ENCODE measurements around the gene CUTA. TPM values are rescaled to one million over a fixed set of nuclear protein-coding genes. Genes with fewer than 3 reads are reported as not detected.

Gene CUTA
- total RNA-seq, 1 donor from 2014 or later: 384 TPM

- no peak overlapping the region for H3K27ac Mint-ChIP-seq (ENCODE audit: unreplicated experiment)
- H3K36me3 Mint-ChIP-seq (ENCODE audit: unreplicated experiment): no peaks in the 10 kb centered on the region
- TF ChIP-seq, protein P1, sequence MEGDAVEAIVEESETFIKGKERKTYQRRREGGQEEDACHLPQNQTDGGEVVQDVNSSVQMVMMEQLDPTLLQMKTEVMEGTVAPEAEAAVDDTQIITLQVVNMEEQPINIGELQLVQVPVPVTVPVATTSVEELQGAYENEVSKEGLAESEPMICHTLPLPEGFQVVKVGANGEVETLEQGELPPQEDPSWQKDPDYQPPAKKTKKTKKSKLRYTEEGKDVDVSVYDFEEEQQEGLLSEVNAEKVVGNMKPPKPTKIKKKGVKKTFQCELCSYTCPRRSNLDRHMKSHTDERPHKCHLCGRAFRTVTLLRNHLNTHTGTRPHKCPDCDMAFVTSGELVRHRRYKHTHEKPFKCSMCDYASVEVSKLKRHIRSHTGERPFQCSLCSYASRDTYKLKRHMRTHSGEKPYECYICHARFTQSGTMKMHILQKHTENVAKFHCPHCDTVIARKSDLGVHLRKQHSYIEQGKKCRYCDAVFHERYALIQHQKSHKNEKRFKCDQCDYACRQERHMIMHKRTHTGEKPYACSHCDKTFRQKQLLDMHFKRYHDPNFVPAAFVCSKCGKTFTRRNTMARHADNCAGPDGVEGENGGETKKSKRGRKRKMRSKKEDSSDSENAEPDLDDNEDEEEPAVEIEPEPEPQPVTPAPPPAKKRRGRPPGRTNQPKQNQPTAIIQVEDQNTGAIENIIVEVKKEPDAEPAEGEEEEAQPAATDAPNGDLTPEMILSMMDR (IDR thresholded peaks at IDR 0.05; ENCODE audit: partially characterized antibody, unreplicated experiment): no peak
- no peaks in the 10 kb centered on the region for H3K4me1 Mint-ChIP-seq (ENCODE audit: low read depth, unreplicated experiment)
- DNase-seq: no peak
- H3K4me3 Mint-ChIP-seq (ENCODE audit: unreplicated experiment): no peak overlapping the region
- peaks cover 8% of the 10 kb centered on the region for H3K27me3 Mint-ChIP-seq (ENCODE audit: unreplicated experiment)
- H3K9me3 Mint-ChIP-seq (ENCODE audit: unreplicated experiment): peaks cover 4% of the 10 kb centered on the region
Observed at GRCh38 chr6:33445119-33445603, 27.3 kb upstream of the CUTA start.

- Mint-ChIP-seq H3K36me3 (ENCODE audit: unreplicated experiment) (peaks cover 5% of the 10 kb centered on the region), H3K27ac (ENCODE audit: unreplicated experiment) (no peak overlapping the region)
- TF ChIP-seq, protein P1 (IDR thresholded peaks at IDR 0.05; ENCODE audit: partially characterized antibody, unreplicated experiment): no peak
Observed at GRCh38 chr6:33443619-33444504, 26.0 kb upstream of the CUTA start.

DNA sequence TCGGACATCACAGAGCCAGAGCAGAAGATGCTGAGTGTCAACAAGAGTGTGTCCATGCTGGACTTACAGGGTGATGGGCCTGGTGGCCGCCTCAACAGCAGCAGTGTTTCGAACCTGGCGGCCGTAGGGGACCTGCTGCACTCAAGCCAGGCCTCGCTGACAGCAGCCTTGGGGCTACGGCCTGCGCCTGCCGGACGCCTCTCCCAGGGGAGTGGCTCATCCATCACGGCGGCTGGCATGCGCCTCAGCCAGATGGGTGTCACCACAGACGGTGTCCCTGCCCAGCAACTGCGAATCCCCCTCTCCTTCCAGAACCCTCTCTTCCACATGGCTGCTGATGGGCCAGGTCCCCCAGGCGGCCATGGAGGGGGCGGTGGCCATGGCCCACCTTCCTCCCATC is 25.1 kb upstream of the CUTA start:
- Mint-ChIP-seq H3K4me3 (ENCODE audit: unreplicated experiment) (no peak overlapping the region), H3K9me3 (ENCODE audit: unreplicated experiment) (peaks cover 7% of the 10 kb centered on the region), H3K4me1 (ENCODE audit: low read depth, unreplicated experiment) (no peaks in the 10 kb centered on the region), H3K27me3 (ENCODE audit: unreplicated experiment) (peaks cover 12% of the 10 kb centered on the region), H3K36me3 (ENCODE audit: unreplicated experiment) (peaks cover 6% of the 10 kb centered on the region), H3K27ac (ENCODE audit: unreplicated experiment) (no peak overlapping the region)
- TF ChIP-seq, protein P1 (IDR thresholded peaks at IDR 0.05; ENCODE audit: partially characterized antibody, unreplicated experiment): no peak
- no peak for DNase-seq

More at GRCh38 chr6:33443619-33444504, 26.0 kb upstream of the CUTA start:
- no peaks in the 10 kb centered on the region for H3K4me1 Mint-ChIP-seq (ENCODE audit: low read depth, unreplicated experiment)
- no peak overlapping the region for H3K4me3 Mint-ChIP-seq (ENCODE audit: unreplicated experiment)
- peaks cover 7% of the 10 kb centered on the region for H3K9me3 Mint-ChIP-seq (ENCODE audit: unreplicated experiment)
- no peak for DNase-seq
- peaks cover 12% of the 10 kb centered on the region for H3K27me3 Mint-ChIP-seq (ENCODE audit: unreplicated experiment)

DNA sequence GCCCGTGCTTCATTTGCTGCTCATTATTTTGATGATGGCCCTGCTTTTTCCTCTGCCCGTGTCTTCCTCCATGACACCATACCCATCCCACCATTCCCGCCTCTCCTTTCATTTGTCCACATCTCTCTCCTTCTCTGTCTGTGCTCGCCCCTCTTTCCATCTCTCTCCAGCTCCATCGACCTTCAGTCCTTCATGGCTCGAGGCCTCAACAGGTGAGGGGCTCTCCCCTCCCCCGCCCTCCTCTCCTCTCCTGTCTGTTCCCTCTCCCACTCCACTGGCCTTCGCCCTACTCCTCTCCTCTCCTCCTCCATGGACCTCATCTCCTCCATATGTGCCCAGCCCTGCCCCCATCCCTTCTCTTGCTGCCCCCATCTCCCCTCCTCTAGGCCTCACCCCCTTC is 24.4 kb upstream of the CUTA start:
- TF ChIP-seq, protein P1 (IDR thresholded peaks at IDR 0.05; ENCODE audit: partially characterized antibody, unreplicated experiment): no peak
- no peak for DNase-seq
- no peak overlapping the region for H3K4me3 Mint-ChIP-seq (ENCODE audit: unreplicated experiment)
- no peak overlapping the region for H3K27ac Mint-ChIP-seq (ENCODE audit: unreplicated experiment)
- H3K36me3 Mint-ChIP-seq (ENCODE audit: unreplicated experiment): peaks cover 6% of the 10 kb centered on the region
- H3K9me3 Mint-ChIP-seq (ENCODE audit: unreplicated experiment): peaks cover 5% of the 10 kb centered on the region
- H3K4me1 Mint-ChIP-seq (ENCODE audit: low read depth, unreplicated experiment): no peaks in the 10 kb centered on the region
- H3K27me3 Mint-ChIP-seq (ENCODE audit: unreplicated experiment): peaks cover 11% of the 10 kb centered on the region

DNA sequence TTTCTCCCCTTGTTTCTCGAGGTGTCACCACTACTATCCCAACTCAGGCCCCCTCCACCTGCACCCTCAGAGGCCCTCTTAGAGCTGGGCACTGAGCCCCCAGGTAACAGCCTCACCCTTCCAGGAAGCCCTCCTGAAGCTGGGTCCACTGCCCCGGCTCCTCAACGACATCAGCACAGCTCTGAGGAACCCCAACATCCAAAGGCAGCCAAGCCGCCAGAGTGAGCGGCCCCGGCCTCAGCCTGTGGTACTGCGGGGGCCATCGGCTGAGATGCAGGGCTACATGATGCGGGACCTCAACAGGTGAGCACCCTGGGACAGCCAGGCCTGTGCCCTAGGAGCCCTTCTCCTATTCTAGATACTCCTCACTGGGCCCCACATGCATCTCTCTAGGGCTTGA is 23.6 kb upstream of the CUTA start:
- no peak overlapping the region for H3K27ac Mint-ChIP-seq (ENCODE audit: unreplicated experiment)
- no peaks in the 10 kb centered on the region for H3K4me1 Mint-ChIP-seq (ENCODE audit: low read depth, unreplicated experiment)
- H3K27me3 Mint-ChIP-seq (ENCODE audit: unreplicated experiment): peaks cover 11% of the 10 kb centered on the region
- peaks cover 6% of the 10 kb centered on the region for H3K36me3 Mint-ChIP-seq (ENCODE audit: unreplicated experiment)
- TF ChIP-seq, protein P1 (IDR thresholded peaks at IDR 0.05; ENCODE audit: partially characterized antibody, unreplicated experiment): no peak
- H3K4me3 Mint-ChIP-seq (ENCODE audit: unreplicated experiment): no peak overlapping the region
- no peak for DNase-seq
- peaks cover 5% of the 10 kb centered on the region for H3K9me3 Mint-ChIP-seq (ENCODE audit: unreplicated experiment)

Measured in glutamatergic neuron (in vitro differentiated cells).